GM21360 (cell line): ENCODE measurements around the gene LMAN1.

Experiments
- ATAC-seq: cut with Tn5 transposase; IDR thresholded peaks from one replicate; pipeline ENCODE4 v1.9.1; 2021; ENCODE audit warnings: mild to moderate bottlenecking, moderate library complexity; ENCODE audit not compliant: unreplicated experiment

The LMAN1 gene

GRCh38 chr18:59358712-59359575 lies at the start of gene LMAN1:
Gene LMAN1 (minus strand): TSS chr18:59359265. CDS start chr18:59359244, 21 bp downstream.
- ATAC-seq, result peak; percentile 94

GRCh38 chr18:59402432-59403090 lies 43.5 kb upstream of the LMAN1 start:
- peak; percentile 99 for ATAC-seq

- ATAC-seq, result no peak
These were observed 41.3 kb upstream of the LMAN1 start for GRCh38 chr18:59400407-59400806.

- ATAC-seq, result no peak
These were observed 36.4 kb upstream of the LMAN1 start for GRCh38 chr18:59395226-59396175.

GRCh38 chr18:59393381-59393780 lies 34.3 kb upstream of the LMAN1 start:
- no peak for ATAC-seq

GRCh38 chr18:59388817-59389216 lies 29.8 kb upstream of the LMAN1 start:
- ATAC-seq, result no peak

- no peak for ATAC-seq
These were observed 28.9 kb upstream of the LMAN1 start for GRCh38 chr18:59387687-59388565.

GRCh38 chr18:59386909-59387686 lies 28.0 kb upstream of the LMAN1 start:
- ATAC-seq, result no peak

GRCh38 chr18:59385191-59385590 lies 26.1 kb upstream of the LMAN1 start:
- ATAC-seq, result no peak

GRCh38 chr18:59383851-59384250 lies 24.8 kb upstream of the LMAN1 start:
- ATAC-seq, result no peak

- no peak for ATAC-seq
These were observed 23.3 kb upstream of the LMAN1 start for GRCh38 chr18:59382383-59382782.

- no peak for ATAC-seq
These were observed 22.9 kb upstream of the LMAN1 start for GRCh38 chr18:59381949-59382348.

GRCh38 chr18:59380706-59381105 lies 21.6 kb upstream of the LMAN1 start:
- ATAC-seq, result no peak

GRCh38 chr18:59379772-59380522 lies 20.9 kb upstream of the LMAN1 start:
- no peak for ATAC-seq

- ATAC-seq, result no peak
These were observed 18.7 kb upstream of the LMAN1 start for GRCh38 chr18:59377613-59378337.

GRCh38 chr18:59376351-59376935 lies 17.4 kb upstream of the LMAN1 start:
- no peak for ATAC-seq

- no peak for ATAC-seq
These were observed 15.1 kb upstream of the LMAN1 start for GRCh38 chr18:59374128-59374527.

- no peak for ATAC-seq
These were observed 13.9 kb upstream of the LMAN1 start for GRCh38 chr18:59372975-59373374.
